ENCODE data around the gene LCNL1. TPM values are rescaled to one million over a fixed set of nuclear protein-coding genes. Genes with fewer than 3 reads are reported as not detected.

LCNL1 gene
- total and polyA plus RNA-seq, 2 of the 13 experiments (the other 11 are each of a cell fraction or from before 2014, with no cell fraction given) = not detected

DNA sequence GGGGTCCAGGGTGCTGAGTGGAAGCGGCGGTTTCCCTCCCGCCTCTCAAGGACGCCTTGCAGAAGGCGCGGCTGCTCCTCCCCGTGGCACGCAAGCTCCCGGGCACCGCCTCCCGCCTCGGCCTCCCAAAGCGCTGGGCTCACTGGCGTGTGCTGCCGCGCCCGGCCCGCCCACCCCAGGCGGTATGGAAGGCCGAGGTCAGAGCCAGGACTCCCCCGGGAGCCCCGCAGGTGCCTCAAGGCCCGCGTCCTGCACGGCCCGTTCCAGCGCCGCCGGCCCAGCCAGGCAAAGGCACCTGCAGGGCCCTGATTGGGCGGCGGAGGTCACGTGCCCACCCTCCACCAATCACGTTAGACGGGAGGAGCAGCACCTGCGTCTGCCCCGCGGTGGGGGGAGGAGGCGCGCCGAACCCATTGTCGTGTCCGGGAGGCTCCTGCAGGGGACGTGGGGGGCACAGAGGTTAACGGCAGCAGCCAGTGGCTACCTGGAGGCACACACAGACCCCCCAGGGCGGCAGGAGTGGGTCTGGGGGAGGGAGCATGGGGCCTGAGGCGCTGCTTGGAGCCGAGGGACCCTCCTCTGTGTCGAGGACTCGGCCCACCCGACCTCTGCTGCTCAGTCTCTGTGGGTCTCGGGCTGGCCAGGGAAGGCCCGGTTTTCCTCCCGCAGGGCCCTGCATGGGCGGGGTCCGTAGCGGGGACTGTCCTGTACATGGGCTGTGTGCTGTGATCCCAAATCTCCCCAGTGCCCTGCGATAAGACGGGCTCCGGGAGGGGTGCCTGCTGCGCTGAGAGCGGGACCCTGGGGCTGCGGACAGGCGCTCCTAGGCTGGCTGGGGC, 32.8 kb upstream of the LCNL1 start (continued):
- TF ChIP-seq, protein P1, sequence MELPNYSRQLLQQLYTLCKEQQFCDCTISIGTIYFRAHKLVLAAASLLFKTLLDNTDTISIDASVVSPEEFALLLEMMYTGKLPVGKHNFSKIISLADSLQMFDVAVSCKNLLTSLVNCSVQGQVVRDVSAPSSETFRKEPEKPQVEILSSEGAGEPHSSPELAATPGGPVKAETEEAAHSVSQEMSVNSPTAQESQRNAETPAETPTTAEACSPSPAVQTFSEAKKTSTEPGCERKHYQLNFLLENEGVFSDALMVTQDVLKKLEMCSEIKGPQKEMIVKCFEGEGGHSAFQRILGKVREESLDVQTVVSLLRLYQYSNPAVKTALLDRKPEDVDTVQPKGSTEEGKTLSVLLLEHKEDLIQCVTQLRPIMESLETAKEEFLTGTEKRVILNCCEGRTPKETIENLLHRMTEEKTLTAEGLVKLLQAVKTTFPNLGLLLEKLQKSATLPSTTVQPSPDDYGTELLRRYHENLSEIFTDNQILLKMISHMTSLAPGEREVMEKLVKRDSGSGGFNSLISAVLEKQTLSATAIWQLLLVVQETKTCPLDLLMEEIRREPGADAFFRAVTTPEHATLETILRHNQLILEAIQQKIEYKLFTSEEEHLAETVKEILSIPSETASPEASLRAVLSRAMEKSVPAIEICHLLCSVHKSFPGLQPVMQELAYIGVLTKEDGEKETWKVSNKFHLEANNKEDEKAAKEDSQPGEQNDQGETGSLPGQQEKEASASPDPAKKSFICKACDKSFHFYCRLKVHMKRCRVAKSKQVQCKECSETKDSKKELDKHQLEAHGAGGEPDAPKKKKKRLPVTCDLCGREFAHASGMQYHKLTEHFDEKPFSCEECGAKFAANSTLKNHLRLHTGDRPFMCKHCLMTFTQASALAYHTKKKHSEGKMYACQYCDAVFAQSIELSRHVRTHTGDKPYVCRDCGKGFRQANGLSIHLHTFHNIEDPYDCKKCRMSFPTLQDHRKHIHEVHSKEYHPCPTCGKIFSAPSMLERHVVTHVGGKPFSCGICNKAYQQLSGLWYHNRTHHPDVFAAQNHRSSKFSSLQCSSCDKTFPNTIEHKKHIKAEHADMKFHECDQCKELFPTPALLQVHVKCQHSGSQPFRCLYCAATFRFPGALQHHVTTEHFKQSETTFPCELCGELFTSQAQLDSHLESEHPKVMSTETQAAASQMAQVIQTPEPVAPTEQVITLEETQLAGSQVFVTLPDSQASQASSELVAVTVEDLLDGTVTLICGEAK (IDR thresholded peaks at IDR 0.05) = no peak
- TF ChIP-seq, protein P1 (CRISPR knock-in tag; IDR thresholded peaks at IDR 0.05) = peak; percentile 46; the same call in 1 of the 2 replicates
- TF ChIP-seq KAT7 (CRISPR knock-in tag; IDR thresholded peaks at IDR 0.05; ENCODE audit: borderline replicate concordance) (no peak), ZNF552 (CRISPR knock-in tag; IDR thresholded peaks at IDR 0.05; ENCODE audit: borderline replicate concordance) (peak; percentile 60; the same call in 1 of the 2 replicates), SP5 (CRISPR knock-in tag; IDR thresholded peaks at IDR 0.05; ENCODE audit: borderline replicate concordance, low read depth) (peak; percentile 67; the same call in 1 of the 2 replicates), FOXC1 (CRISPR knock-in tag; IDR thresholded peaks at IDR 0.05; ENCODE audit: borderline replicate concordance) (peak; percentile 48; the same call in 1 of the 2 replicates), HNRNPLL (IDR thresholded peaks at IDR 0.05; ENCODE audit: low read depth, low read length, poor library complexity, severe bottlenecking) (peak; percentile 86), NFYC (CRISPR knock-in tag; IDR thresholded peaks at IDR 0.05) (peak; percentile 99), ZNF878 (CRISPR knock-in tag; IDR thresholded peaks at IDR 0.05) (no peak), ARNT2 (CRISPR knock-in tag; IDR thresholded peaks at IDR 0.05; ENCODE audit: low read depth) (0 out of 2 replicates have a peak, but pooled peaks have one; percentile 13), SKI (IDR thresholded peaks at IDR 0.05; ENCODE audit: partially characterized antibody) (peak; percentile 55), THYN1 (CRISPR knock-in tag; IDR thresholded peaks at IDR 0.05; ENCODE audit: borderline replicate concordance, low read depth) (no peak), PHF20 (CRISPR knock-in tag; IDR thresholded peaks at IDR 0.05) (no peak)
- TF ChIP-seq, protein P2, sequence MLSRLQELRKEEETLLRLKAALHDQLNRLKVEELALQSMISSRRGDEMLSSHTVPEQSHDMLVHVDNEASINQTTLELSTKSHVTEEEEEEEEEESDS (CRISPR knock-in tag; IDR thresholded peaks at IDR 0.05; ENCODE audit: borderline replicate concordance) = no peak
- TF ChIP-seq, protein P3, sequence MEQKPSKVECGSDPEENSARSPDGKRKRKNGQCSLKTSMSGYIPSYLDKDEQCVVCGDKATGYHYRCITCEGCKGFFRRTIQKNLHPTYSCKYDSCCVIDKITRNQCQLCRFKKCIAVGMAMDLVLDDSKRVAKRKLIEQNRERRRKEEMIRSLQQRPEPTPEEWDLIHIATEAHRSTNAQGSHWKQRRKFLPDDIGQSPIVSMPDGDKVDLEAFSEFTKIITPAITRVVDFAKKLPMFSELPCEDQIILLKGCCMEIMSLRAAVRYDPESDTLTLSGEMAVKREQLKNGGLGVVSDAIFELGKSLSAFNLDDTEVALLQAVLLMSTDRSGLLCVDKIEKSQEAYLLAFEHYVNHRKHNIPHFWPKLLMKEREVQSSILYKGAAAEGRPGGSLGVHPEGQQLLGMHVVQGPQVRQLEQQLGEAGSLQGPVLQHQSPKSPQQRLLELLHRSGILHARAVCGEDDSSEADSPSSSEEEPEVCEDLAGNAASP (CRISPR knock-in tag; IDR thresholded peaks at IDR 0.05; ENCODE audit: borderline replicate concordance) = peak; percentile 39; the same call in 1 of the 2 replicates
- TF ChIP-seq, protein P4, sequence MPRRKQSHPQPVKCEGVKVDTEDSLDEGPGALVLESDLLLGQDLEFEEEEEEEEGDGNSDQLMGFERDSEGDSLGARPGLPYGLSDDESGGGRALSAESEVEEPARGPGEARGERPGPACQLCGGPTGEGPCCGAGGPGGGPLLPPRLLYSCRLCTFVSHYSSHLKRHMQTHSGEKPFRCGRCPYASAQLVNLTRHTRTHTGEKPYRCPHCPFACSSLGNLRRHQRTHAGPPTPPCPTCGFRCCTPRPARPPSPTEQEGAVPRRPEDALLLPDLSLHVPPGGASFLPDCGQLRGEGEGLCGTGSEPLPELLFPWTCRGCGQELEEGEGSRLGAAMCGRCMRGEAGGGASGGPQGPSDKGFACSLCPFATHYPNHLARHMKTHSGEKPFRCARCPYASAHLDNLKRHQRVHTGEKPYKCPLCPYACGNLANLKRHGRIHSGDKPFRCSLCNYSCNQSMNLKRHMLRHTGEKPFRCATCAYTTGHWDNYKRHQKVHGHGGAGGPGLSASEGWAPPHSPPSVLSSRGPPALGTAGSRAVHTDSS (CRISPR knock-in tag; conservative IDR thresholded peaks at IDR 0.05) = no peak
